BJ (cell line): Measurements from ENCODE around the gene IGFN1. TPM values are rescaled to one million over a fixed set of nuclear protein-coding genes. Genes with fewer than 3 reads are reported as not detected.
A peak's percentile ranks its signal among the peaks of the same experiment; 100 is the strongest.

ENCODE experiments used
- CTCF ChIA-PET: fragments of 350-600 bp; formaldehyde crosslinking; extraction: SDS; loops from one replicate; lab custom pipeline; 2021; ENCODE audit warnings: antibody characterized with exemption, inconsistent platforms; lab: Yijun Ruan, JAX
- POLR2A ChIA-PET: fragments of 300-600 bp; sonication (Branson Sonifier 250); formaldehyde crosslinking; extraction: SDS; loops from one replicate; lab custom pipeline; 2021; ENCODE audit warnings: antibody characterized with exemption; lab: Charles Lee
- DNase-seq: peaks from one replicate; pipeline ENCODE4 v3.0.0-alpha.2; 2011; ENCODE audit warnings: low read depth
- H3K27me3 ChIP-seq: 2 replicates; pipeline ENCODE4 v1.6.0; 2011; ENCODE audit warnings: low read length; ENCODE audit not compliant: control insufficient read depth, insufficient read depth
- H3K36me3 ChIP-seq: 2 replicates; pipeline ENCODE4 v1.5.1; 2011; ENCODE audit warnings: low read length; ENCODE audit not compliant: control insufficient read depth, insufficient read depth
- H3K4me3 ChIP-seq: 2 replicates; pipeline ENCODE4 v1.5.1; 2011; ENCODE audit warnings: low read depth, mild to moderate bottlenecking, control low read depth, low read length
- CTCF ChIP-seq: IDR thresholded peaks from 2 replicates; pipeline ENCODE4 v1.5.1; 2011; ENCODE audit warnings: low read depth, mild to moderate bottlenecking, control low read depth, inconsistent platforms, low read length, moderate library complexity; ENCODE audit not compliant: insufficient read depth
- polyA plus RNA-seq: library from polyadenylated mRNA; depleted of rRNA; stranded (reverse); fragments of >200 nt; gene quantifications from 2 replicates; pipeline ENCODE4 v1.2.3, GENCODE V29; 2011

Gene IGFN1
- polyA plus RNA-seq, 1 experiment, result not detected

DNA sequence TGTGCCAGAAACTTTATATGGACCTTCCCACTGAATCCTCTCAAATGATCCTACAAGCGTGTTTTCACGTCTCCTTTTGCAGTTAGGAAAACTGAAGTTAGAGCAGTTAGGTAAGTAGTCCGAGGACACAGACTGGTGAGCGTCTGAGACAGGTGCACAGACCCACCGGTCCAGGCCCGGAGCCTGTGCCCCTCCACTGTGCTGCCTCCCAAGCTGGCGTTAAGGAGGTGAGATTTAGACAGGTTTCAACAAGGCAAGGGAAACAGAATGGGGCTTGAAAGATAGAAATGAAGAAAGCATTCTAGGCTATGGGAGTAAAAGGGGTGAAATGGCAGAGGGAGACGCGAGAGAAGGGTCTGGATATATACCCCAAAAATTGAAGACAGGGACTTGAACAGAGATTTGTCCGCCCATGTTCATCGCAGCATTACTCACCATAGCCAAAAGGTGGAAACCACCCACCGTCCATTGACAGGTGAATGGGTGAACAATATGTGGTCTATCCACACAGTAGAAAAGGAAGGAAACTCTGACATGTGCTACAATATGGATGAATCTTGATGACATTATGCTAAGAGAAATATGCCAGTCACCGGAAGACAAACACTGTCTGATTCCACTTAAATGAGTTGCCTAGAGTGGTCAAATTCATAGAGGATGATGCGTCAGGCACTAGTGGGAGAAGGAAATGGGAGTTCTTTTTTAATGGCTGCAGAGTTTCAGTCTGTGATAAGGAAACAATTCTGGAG is 77.0 kb downstream of the IGFN1 start:
- ChIA-PET POLR2A (interaction anchor here (0.6 kb wide), 1 partner anchor 41 kb away, joined by 3 read pairs; no protein-coding TSS in a partner anchor), CTCF (interaction anchor here (2.1 to 2.6 kb wide), 4 partner anchors 13 to 94 kb away, joined by 6 to 13 read pairs (median 9); no protein-coding TSS in a partner anchor)
- Histone ChIP-seq H3K36me3 (no peaks in the 10 kb centered on the region), H3K4me3 (no peak overlapping the region), H3K27me3 (no peaks in the 10 kb centered on the region)
- TF ChIP-seq CTCF, result no peak
- no peak for DNase-seq

DNA sequence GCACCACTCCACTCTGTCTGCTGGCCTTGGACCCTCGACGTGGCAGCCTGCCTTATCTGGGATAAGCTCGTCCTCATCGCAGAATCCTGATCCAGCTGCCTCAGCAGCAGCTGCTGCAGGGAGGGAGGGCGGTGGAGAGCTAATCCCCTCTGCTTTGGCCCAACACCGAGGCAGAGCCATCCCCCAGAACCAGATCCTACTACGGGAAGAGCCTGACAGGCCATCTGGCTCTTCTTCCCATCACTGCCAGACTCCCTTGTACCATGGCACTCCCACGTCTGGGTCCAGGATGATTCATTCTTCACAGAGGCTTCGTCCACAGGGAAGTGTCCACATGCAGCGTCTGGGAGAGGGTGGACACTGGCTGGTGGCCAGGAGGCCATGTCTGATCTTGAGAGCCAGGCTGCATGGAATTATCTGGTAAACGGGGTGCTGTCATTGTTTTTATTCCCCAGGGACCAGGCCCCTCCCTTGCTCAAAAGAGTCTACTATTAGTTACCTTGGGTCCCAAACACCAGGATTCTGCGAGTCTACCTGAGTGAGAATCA is 78.1 kb downstream of the IGFN1 start:
- Histone ChIP-seq H3K27me3 (no peaks in the 10 kb centered on the region), H3K36me3 (no peaks in the 10 kb centered on the region), H3K4me3 (no peak overlapping the region)
- no peak for TF ChIP-seq CTCF
- ChIA-PET CTCF (interaction anchor here (1.0 kb wide), 1 partner anchor 167 kb away, joined by 3 read pairs; no protein-coding TSS in a partner anchor), POLR2A (no interaction called here)
- DNase-seq, result peak; percentile 12

DNA sequence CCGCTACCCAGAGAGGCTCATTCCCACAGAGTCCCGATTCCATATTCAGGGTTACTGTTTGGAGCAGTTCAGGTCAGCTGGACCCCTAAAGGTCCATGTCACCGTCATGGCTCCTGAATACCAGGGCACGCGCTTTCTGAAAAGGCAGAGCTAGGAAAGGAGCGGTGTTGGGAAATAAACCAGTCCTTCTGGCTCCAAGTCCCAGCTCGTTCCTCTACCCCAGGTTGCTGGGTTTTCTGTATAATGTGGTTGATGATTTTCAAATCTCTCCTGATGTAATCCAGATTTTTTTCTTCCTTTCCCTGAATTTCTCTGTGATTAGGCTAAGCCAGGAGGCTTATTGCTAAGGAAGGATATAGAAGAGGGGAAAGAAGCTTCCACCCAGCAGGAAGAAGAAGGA is 78.7 kb downstream of the IGFN1 start:
- ChIA-PET POLR2A (no interaction called here), CTCF (interaction anchor here (1.0 kb wide), 1 partner anchor 166 kb away, joined by 3 read pairs; no protein-coding TSS in a partner anchor)
- no peak for DNase-seq
- TF ChIP-seq CTCF, result no peak
- no peaks in the 10 kb centered on the region for H3K27me3 ChIP-seq
- no peaks in the 10 kb centered on the region for H3K36me3 ChIP-seq
- H3K4me3 ChIP-seq, result no peak overlapping the region

DNA sequence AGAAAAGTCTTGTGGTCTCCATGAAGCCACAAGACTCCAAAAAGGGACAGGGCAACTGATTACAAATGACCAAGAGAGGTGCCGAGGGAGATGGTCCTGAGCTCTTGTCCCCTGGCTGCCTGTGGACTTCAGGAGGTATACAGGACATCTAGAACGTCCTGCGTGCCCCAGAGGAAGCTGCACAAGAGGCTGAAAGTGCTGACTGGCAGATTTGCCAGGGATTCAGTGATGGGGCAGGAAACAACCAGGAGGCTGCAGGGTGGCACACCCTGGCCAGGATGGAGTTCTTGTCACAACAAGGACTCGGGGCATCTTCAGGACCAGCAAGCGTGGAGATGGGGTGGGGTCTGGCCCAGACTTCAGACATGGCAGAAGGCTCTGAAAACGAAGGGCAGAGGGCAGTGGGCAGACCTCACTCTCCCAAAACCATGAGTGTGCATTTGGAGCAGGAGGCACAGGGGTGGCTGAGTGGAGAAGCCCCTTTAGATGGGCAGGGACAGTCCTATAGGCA is 79.3 kb downstream of the IGFN1 start:
- ChIA-PET POLR2A (no interaction called here), CTCF (interaction anchor here (1.0 kb wide), 1 partner anchor 165 kb away, joined by 3 read pairs; no protein-coding TSS in a partner anchor)
- no peak for TF ChIP-seq CTCF
- DNase-seq, result no peak
- H3K27me3 ChIP-seq, result no peaks in the 10 kb centered on the region
- no peaks in the 10 kb centered on the region for H3K36me3 ChIP-seq
- no peak overlapping the region for H3K4me3 ChIP-seq
